Measurements from ENCODE around the gene ROBO1. TPM values are rescaled to one million over a fixed set of nuclear protein-coding genes. Genes with fewer than 3 reads are reported as not detected.

ROBO1 gene
- total RNA-seq, 1 donor: 69.8 TPM

- TF ChIP-seq, protein P1, sequence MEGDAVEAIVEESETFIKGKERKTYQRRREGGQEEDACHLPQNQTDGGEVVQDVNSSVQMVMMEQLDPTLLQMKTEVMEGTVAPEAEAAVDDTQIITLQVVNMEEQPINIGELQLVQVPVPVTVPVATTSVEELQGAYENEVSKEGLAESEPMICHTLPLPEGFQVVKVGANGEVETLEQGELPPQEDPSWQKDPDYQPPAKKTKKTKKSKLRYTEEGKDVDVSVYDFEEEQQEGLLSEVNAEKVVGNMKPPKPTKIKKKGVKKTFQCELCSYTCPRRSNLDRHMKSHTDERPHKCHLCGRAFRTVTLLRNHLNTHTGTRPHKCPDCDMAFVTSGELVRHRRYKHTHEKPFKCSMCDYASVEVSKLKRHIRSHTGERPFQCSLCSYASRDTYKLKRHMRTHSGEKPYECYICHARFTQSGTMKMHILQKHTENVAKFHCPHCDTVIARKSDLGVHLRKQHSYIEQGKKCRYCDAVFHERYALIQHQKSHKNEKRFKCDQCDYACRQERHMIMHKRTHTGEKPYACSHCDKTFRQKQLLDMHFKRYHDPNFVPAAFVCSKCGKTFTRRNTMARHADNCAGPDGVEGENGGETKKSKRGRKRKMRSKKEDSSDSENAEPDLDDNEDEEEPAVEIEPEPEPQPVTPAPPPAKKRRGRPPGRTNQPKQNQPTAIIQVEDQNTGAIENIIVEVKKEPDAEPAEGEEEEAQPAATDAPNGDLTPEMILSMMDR (IDR thresholded peaks at IDR 0.05; ENCODE audit: extremely low read depth, low read depth, low read length): no peak
- H3K27me3 ChIP-seq (ENCODE audit: insufficient read depth, low read length): no peaks in the 10 kb centered on the region
- no peaks in the 10 kb centered on the region for H3K9me3 ChIP-seq (ENCODE audit: low read depth, low read length)
- H3K79me2 ChIP-seq (ENCODE audit: insufficient read depth, low read length): no peaks in the 10 kb centered on the region
- H3K4me3 ChIP-seq (ENCODE audit: insufficient read depth, low read length): no peak overlapping the region
- H3K36me3 ChIP-seq (ENCODE audit: insufficient read depth, low read length): no peaks in the 10 kb centered on the region
- no peak for DNase-seq (ENCODE audit: insufficient read length, low spot score, missing footprints)
- no peak overlapping the region for H3K4me2 ChIP-seq (ENCODE audit: insufficient read depth, low read length)
- no peak overlapping the region for H2AFZ ChIP-seq (ENCODE audit: low read length)
- no peaks in the 10 kb centered on the region for H3K4me1 ChIP-seq (ENCODE audit: insufficient read depth, low read length)
- no peak overlapping the region for H3K27ac ChIP-seq (ENCODE audit: low read depth, low read length)
- H4K20me1 ChIP-seq (ENCODE audit: insufficient read depth, low read length): no peaks in the 10 kb centered on the region
These were observed 957.8 kb downstream of the ROBO1 start for GRCh38 chr3:78809966-78810365.

DNA sequence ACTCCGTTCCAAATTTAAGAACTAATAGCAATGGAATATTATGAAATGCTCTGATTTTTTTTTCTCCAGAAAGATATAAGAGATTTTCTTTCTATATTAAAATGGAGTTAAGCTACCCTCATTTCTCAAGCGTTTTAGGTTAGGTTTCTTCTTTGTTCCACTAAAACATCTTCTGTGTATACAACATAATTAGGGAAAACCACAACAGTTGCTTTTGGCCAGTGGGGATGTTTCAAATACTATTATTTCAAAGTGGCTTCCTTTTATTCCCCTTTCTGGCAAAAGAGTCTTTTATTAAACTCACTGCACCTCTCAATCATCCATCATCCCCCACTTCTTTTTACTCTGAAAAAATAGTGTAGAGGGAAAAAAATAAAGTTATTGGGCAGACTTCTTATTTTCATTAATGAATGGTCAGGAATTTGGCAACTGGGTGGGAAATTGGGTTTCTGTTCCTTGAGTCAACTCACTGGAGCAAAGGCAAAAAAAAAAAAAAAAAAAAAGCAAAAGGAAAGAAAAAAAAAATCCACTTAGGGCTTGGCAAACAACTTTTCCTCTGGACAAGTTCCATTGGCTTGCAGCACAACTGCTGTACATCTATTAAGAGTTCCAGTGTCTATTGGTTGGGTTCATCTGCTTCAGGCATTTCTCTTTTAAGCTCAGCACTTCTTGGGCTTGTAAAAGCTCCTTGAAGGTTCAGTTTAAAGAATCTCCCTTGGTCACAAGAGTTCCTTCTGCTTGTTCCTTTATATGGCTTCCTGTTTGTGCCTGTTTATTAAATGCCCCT is 963.4 kb downstream of the ROBO1 start:
- TF ChIP-seq, protein P1 (IDR thresholded peaks at IDR 0.05; ENCODE audit: extremely low read depth, low read depth, low read length): no peak
- Histone ChIP-seq H3K4me2 (ENCODE audit: insufficient read depth, low read length) (no peak overlapping the region), H3K27ac (ENCODE audit: low read depth, low read length) (no peak overlapping the region), H3K4me3 (ENCODE audit: insufficient read depth, low read length) (no peak overlapping the region), H4K20me1 (ENCODE audit: insufficient read depth, low read length) (no peaks in the 10 kb centered on the region), H3K27me3 (ENCODE audit: insufficient read depth, low read length) (no peaks in the 10 kb centered on the region), H3K4me1 (ENCODE audit: insufficient read depth, low read length) (no peaks in the 10 kb centered on the region), H3K36me3 (ENCODE audit: insufficient read depth, low read length) (no peaks in the 10 kb centered on the region), H3K79me2 (ENCODE audit: insufficient read depth, low read length) (no peaks in the 10 kb centered on the region), H3K9me3 (ENCODE audit: low read depth, low read length) (no peaks in the 10 kb centered on the region), H2AFZ (ENCODE audit: low read length) (no peak overlapping the region)
- DNase-seq (ENCODE audit: insufficient read length, low spot score, missing footprints): no peak

- Histone ChIP-seq H3K36me3 (ENCODE audit: insufficient read depth, low read length) (no peaks in the 10 kb centered on the region), H3K4me2 (ENCODE audit: insufficient read depth, low read length) (no peak overlapping the region), H3K27ac (ENCODE audit: low read depth, low read length) (no peak overlapping the region), H3K27me3 (ENCODE audit: insufficient read depth, low read length) (no peaks in the 10 kb centered on the region), H3K79me2 (ENCODE audit: insufficient read depth, low read length) (no peaks in the 10 kb centered on the region), H3K4me1 (ENCODE audit: insufficient read depth, low read length) (no peaks in the 10 kb centered on the region), H2AFZ (ENCODE audit: low read length) (no peak overlapping the region), H3K9me3 (ENCODE audit: low read depth, low read length) (no peaks in the 10 kb centered on the region), H3K4me3 (ENCODE audit: insufficient read depth, low read length) (no peak overlapping the region), H4K20me1 (ENCODE audit: insufficient read depth, low read length) (no peaks in the 10 kb centered on the region)
- no peak for DNase-seq (ENCODE audit: insufficient read length, low spot score, missing footprints)
- TF ChIP-seq, protein P1 (IDR thresholded peaks at IDR 0.05; ENCODE audit: extremely low read depth, low read depth, low read length): no peak
These were observed 965.3 kb downstream of the ROBO1 start for GRCh38 chr3:78802562-78802930.

DNA sequence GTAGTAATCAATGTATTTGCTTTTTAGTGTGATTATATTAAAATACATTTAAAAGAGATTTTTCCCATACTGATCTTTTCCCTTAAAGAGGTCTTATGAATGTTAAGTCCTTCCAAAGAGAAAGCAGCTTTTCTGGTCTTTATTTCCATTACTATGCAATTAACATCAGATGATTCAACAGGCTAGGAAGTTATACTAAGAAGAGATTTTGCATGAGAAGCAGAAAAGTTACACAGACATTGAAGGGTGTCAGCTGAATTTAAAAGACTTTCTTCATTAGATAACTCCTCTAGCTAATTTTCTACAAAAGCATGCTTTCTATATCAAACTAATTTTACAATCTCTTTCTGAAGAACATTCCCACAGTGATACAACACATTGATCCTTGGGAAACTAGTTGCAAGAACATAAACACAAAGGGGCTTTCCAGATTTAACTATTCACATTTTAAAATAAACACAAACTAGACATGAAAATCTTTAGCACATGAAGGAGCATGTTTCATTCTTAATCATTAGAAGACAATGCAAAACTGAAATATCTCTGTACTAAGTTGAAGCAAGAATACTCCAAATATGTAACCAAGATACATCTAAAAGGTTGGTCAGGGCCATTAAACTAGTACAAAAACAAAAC is 965.8 kb downstream of the ROBO1 start:
- DNase-seq (ENCODE audit: insufficient read length, low spot score, missing footprints): no peak
- H2AFZ ChIP-seq (ENCODE audit: low read length): no peak overlapping the region
- H3K4me3 ChIP-seq (ENCODE audit: insufficient read depth, low read length): no peak overlapping the region
- H3K4me2 ChIP-seq (ENCODE audit: insufficient read depth, low read length): no peak overlapping the region
- no peak overlapping the region for H3K27ac ChIP-seq (ENCODE audit: low read depth, low read length)
- H3K4me1 ChIP-seq (ENCODE audit: insufficient read depth, low read length): no peaks in the 10 kb centered on the region
- no peaks in the 10 kb centered on the region for H3K36me3 ChIP-seq (ENCODE audit: insufficient read depth, low read length)
- no peaks in the 10 kb centered on the region for H3K79me2 ChIP-seq (ENCODE audit: insufficient read depth, low read length)
- no peaks in the 10 kb centered on the region for H3K27me3 ChIP-seq (ENCODE audit: insufficient read depth, low read length)
- TF ChIP-seq, protein P1 (IDR thresholded peaks at IDR 0.05; ENCODE audit: extremely low read depth, low read depth, low read length): no peak
- H3K9me3 ChIP-seq (ENCODE audit: low read depth, low read length): no peaks in the 10 kb centered on the region
- H4K20me1 ChIP-seq (ENCODE audit: insufficient read depth, low read length): no peaks in the 10 kb centered on the region
